Activated CD4-positive, alpha-beta T cell treated with anti-CD3 and anti-CD28 coated beads for 36 hours (primary cell): ENCODE results near the gene ACVR2A. TPM values are rescaled to one million over a fixed set of nuclear protein-coding genes. Genes with fewer than 3 reads are reported as not detected.

Source experiments
- ATAC-seq: fragments of 200-7000 bp; cut with Tn5 transposase; one replicate; pipeline ENCODE4 v1.10.0; 2021; ENCODE audit warnings: mild to moderate bottlenecking, moderate library complexity
- CTCF ChIA-PET: fragments of 350-600 bp; sonication (Branson Sonifier 250); formaldehyde crosslinking; loops from one replicate; lab custom pipeline; 2021; ENCODE audit warnings: antibody characterized with exemption; lab: Charles Lee
- POLR2A ChIA-PET: fragments of 350-600 bp; sonication (Branson Sonifier 250); formaldehyde crosslinking; loops from one replicate; lab custom pipeline; 2021; ENCODE audit warnings: antibody characterized with exemption, inconsistent platforms; lab: Charles Lee
- DNase-seq: peaks from one replicate; pipeline ENCODE4 v3.0.0-alpha.2; 2020
- H3K27ac Mint-ChIP-seq: one replicate; pipeline ENCODE4 v1.8.0; 2021; ENCODE audit warnings: mixed read lengths
- H3K27me3 Mint-ChIP-seq: one replicate; pipeline ENCODE4 v1.8.0; 2021; ENCODE audit warnings: mixed read lengths
- H3K36me3 Mint-ChIP-seq: one replicate; pipeline ENCODE4 v1.8.0; 2021; ENCODE audit warnings: low read depth, mixed read lengths
- H3K4me1 Mint-ChIP-seq: one replicate; pipeline ENCODE4 v1.8.0; 2021; ENCODE audit warnings: mixed read lengths
- H3K4me3 Mint-ChIP-seq: one replicate; pipeline ENCODE4 v1.8.0; 2021; ENCODE audit warnings: mild to moderate bottlenecking, moderate library complexity, mixed read lengths
- H3K9me3 Mint-ChIP-seq: one replicate; pipeline ENCODE4 v1.8.0; 2021; ENCODE audit warnings: low read depth, mixed read lengths
- intact Hi-C, 2 experiments: fragments of 100-400 bp; cut with DNase I in 1 of 2; cut with micrococcal nuclease in 1 of 2; formaldehyde crosslinking; loops; one replicate each; pipeline versions ENCODE4 v1.14.2 to v1.15.1; 2022 to 2024; cut with DNase I, micrococcal nuclease
- total RNA-seq, 2 experiments: library from RNA; stranded (reverse); gene quantifications; one replicate each; pipeline ENCODE4 v1.2.3, GENCODE V29; 2021

ACVR2A gene
- total RNA-seq, 2 experiments from 2014 or later = 3.5 TPM

GRCh38 chr2:147855977-147856376 lies 11.1 kb downstream of the ACVR2A start:
- peaks cover 39% of the 10 kb centered on the region for H3K4me1 Mint-ChIP-seq
- H3K4me3 Mint-ChIP-seq = no peak overlapping the region
- DNase-seq = no peak
- no peaks in the 10 kb centered on the region for H3K9me3 Mint-ChIP-seq
- H3K36me3 Mint-ChIP-seq = no peaks in the 10 kb centered on the region
- ChIA-PET CTCF (interaction anchor here (0.8 to 1.6 kb wide), 4 partner anchors 12 to 81 kb away, joined by 3 to 4 read pairs (median 3); partner anchors contain the start of gene ACVR2A), POLR2A (interaction anchor here (0.7 kb wide), 1 partner anchor 529 kb away, joined by 7 read pairs; no protein-coding TSS in a partner anchor)
- ATAC-seq = no peak
- H3K27ac Mint-ChIP-seq = no peak overlapping the region
- intact Hi-C loops = no loop called here
- no peaks in the 10 kb centered on the region for H3K27me3 Mint-ChIP-seq

GRCh38 chr2:147860009-147860408 lies 15.2 kb downstream of the ACVR2A start:
- no peak for ATAC-seq
- no peaks in the 10 kb centered on the region for H3K9me3 Mint-ChIP-seq
- no peak for DNase-seq
- H3K27me3 Mint-ChIP-seq = no peaks in the 10 kb centered on the region
- ChIA-PET CTCF (interaction anchor here (0.7 to 1.5 kb wide), 3 partner anchors 11 to 51 kb away, joined by 3 to 4 read pairs (median 3); no protein-coding TSS in a partner anchor), POLR2A (no interaction called here)
- H3K4me1 Mint-ChIP-seq = peaks cover 37% of the 10 kb centered on the region
- intact Hi-C loops = no loop called here
- H3K4me3 Mint-ChIP-seq = no peak overlapping the region
- no peak overlapping the region for H3K27ac Mint-ChIP-seq
- no peaks in the 10 kb centered on the region for H3K36me3 Mint-ChIP-seq

- CTCF ChIA-PET = no interaction called here
- H3K4me1 Mint-ChIP-seq = peaks cover 28% of the 10 kb centered on the region
- no peaks in the 10 kb centered on the region for H3K9me3 Mint-ChIP-seq
- intact Hi-C loops = no loop called here
- POLR2A ChIA-PET = no interaction called here
- no peak overlapping the region for H3K27ac Mint-ChIP-seq
- no peaks in the 10 kb centered on the region for H3K36me3 Mint-ChIP-seq
- no peaks in the 10 kb centered on the region for H3K27me3 Mint-ChIP-seq
- DNase-seq = no peak
- no peak overlapping the region for H3K4me3 Mint-ChIP-seq
- no peak for ATAC-seq
These were observed 18.2 kb downstream of the ACVR2A start for GRCh38 chr2:147862859-147863516.

- intact Hi-C loops = no loop called here
- no peak for DNase-seq
- peak; percentile 44 for ATAC-seq
- no peak overlapping the region for H3K27ac Mint-ChIP-seq
- POLR2A ChIA-PET = no interaction called here
- H3K36me3 Mint-ChIP-seq = no peaks in the 10 kb centered on the region
- H3K9me3 Mint-ChIP-seq = no peaks in the 10 kb centered on the region
- H3K4me3 Mint-ChIP-seq = no peak overlapping the region
- CTCF ChIA-PET = interaction anchor here (0.8 kb wide), 1 partner anchor 10 kb away, joined by 3 read pairs; no protein-coding TSS in a partner anchor
- H3K27me3 Mint-ChIP-seq = no peaks in the 10 kb centered on the region
- peaks cover 28% of the 10 kb centered on the region for H3K4me1 Mint-ChIP-seq
These were observed 19.0 kb downstream of the ACVR2A start for GRCh38 chr2:147863835-147864234.

- no peak overlapping the region for H3K27ac Mint-ChIP-seq
- peaks cover 29% of the 10 kb centered on the region for H3K4me1 Mint-ChIP-seq
- ChIA-PET CTCF (no interaction called here), POLR2A (no interaction called here)
- no peak for DNase-seq
- ATAC-seq = no peak
- H3K9me3 Mint-ChIP-seq = no peaks in the 10 kb centered on the region
- H3K27me3 Mint-ChIP-seq = no peaks in the 10 kb centered on the region
- intact Hi-C loops = no loop called here
- H3K4me3 Mint-ChIP-seq = no peak overlapping the region
- no peaks in the 10 kb centered on the region for H3K36me3 Mint-ChIP-seq
These were observed 20.7 kb downstream of the ACVR2A start for GRCh38 chr2:147865560-147865959.

GRCh38 chr2:147867050-147867449 lies 22.2 kb downstream of the ACVR2A start:
- no peaks in the 10 kb centered on the region for H3K27me3 Mint-ChIP-seq
- no peak overlapping the region for H3K27ac Mint-ChIP-seq
- no peaks in the 10 kb centered on the region for H3K36me3 Mint-ChIP-seq
- no peaks in the 10 kb centered on the region for H3K9me3 Mint-ChIP-seq
- H3K4me1 Mint-ChIP-seq = peaks cover 25% of the 10 kb centered on the region
- ChIA-PET POLR2A (no interaction called here), CTCF (no interaction called here)
- intact Hi-C loops = no loop called here
- no peak for DNase-seq
- H3K4me3 Mint-ChIP-seq = no peak overlapping the region
- ATAC-seq = no peak

- Mint-ChIP-seq H3K4me3 (no peak overlapping the region), H3K27me3 (no peaks in the 10 kb centered on the region), H3K9me3 (no peaks in the 10 kb centered on the region), H3K27ac (no peak overlapping the region), H3K4me1 (peaks cover 23% of the 10 kb centered on the region), H3K36me3 (peaks cover 3% of the 10 kb centered on the region)
- intact Hi-C loops = no loop called here
- ChIA-PET POLR2A (no interaction called here), CTCF (no interaction called here)
- DNase-seq (no peak), ATAC-seq (no peak)
These were observed 25.1 kb downstream of the ACVR2A start for GRCh38 chr2:147869934-147870333.

GRCh38 chr2:147872967-147873366 lies 28.1 kb downstream of the ACVR2A start:
- no peak for ATAC-seq
- POLR2A ChIA-PET = no interaction called here
- DNase-seq = no peak
- intact Hi-C loops = no loop called here
- peaks cover 31% of the 10 kb centered on the region for H3K4me1 Mint-ChIP-seq
- CTCF ChIA-PET = interaction anchor here (1.4 kb wide), 1 partner anchor 10 kb away, joined by 3 read pairs; no protein-coding TSS in a partner anchor
- H3K36me3 Mint-ChIP-seq = peaks cover 3% of the 10 kb centered on the region
- no peak overlapping the region for H3K4me3 Mint-ChIP-seq
- H3K9me3 Mint-ChIP-seq = no peaks in the 10 kb centered on the region
- no peak overlapping the region for H3K27ac Mint-ChIP-seq
- H3K27me3 Mint-ChIP-seq = no peaks in the 10 kb centered on the region

GRCh38 chr2:147873859-147874483 lies 29.1 kb downstream of the ACVR2A start:
- Mint-ChIP-seq H3K4me3 (no peak overlapping the region), H3K27me3 (no peaks in the 10 kb centered on the region), H3K4me1 (peaks cover 31% of the 10 kb centered on the region), H3K36me3 (peaks cover 3% of the 10 kb centered on the region), H3K9me3 (no peaks in the 10 kb centered on the region), H3K27ac (no peak overlapping the region)
- DNase-seq (no peak), ATAC-seq (no peak)
- intact Hi-C loops = no loop called here
- POLR2A ChIA-PET = no interaction called here
- CTCF ChIA-PET = interaction anchor here (1.0 kb wide), 1 partner anchor 1096 kb away, joined by 3 read pairs; no protein-coding TSS in a partner anchor

- POLR2A ChIA-PET = no interaction called here
These were observed 35.0 kb downstream of the ACVR2A start for GRCh38 chr2:147879846-147880245.

GRCh38 chr2:147882631-147883030 lies 37.8 kb downstream of the ACVR2A start:
- H3K9me3 Mint-ChIP-seq = no peaks in the 10 kb centered on the region
- H3K4me1 Mint-ChIP-seq = peaks cover 30% of the 10 kb centered on the region
- H3K27me3 Mint-ChIP-seq = no peaks in the 10 kb centered on the region
- CTCF ChIA-PET = interaction anchor here (1.6 kb wide), 1 partner anchor 10 kb away, joined by 3 read pairs; no protein-coding TSS in a partner anchor
- POLR2A ChIA-PET = no interaction called here
- DNase-seq = no peak
- no peak for ATAC-seq
- H3K36me3 Mint-ChIP-seq = no peaks in the 10 kb centered on the region
- no peak overlapping the region for H3K4me3 Mint-ChIP-seq
- no peak overlapping the region for H3K27ac Mint-ChIP-seq
- intact Hi-C loops = no loop called here

More at GRCh38 chr2:147879846-147880245, 35.0 kb downstream of the ACVR2A start:
- Mint-ChIP-seq H3K9me3 (no peaks in the 10 kb centered on the region), H3K4me1 (peaks cover 30% of the 10 kb centered on the region), H3K4me3 (no peak overlapping the region), H3K27me3 (no peaks in the 10 kb centered on the region), H3K36me3 (no peaks in the 10 kb centered on the region), H3K27ac (no peak overlapping the region)
- intact Hi-C loops = no loop called here
- DNase-seq (no peak), ATAC-seq (no peak)
- CTCF ChIA-PET = interaction anchor here (0.6 kb wide), 1 partner anchor 554 kb away, joined by 3 read pairs; no protein-coding TSS in a partner anchor
